NCI-H1092 treated with DMSO at 0.1 percent for 48 hours (cell line): ENCODE measurements around the gene SSPN.

Experiments used
- DNase-seq: peaks from one replicate; lab custom pipeline; 2025; lab: John Stamatoyannopoulos, UW

SSPN gene

GRCh38 chr12:26285401-26285800 lies 90.0 kb downstream of the SSPN start:
- no peak for DNase-seq

- no peak for DNase-seq
Observed at GRCh38 chr12:26286186-26286585, 90.8 kb downstream of the SSPN start.

- no peak for DNase-seq
Observed at GRCh38 chr12:26287671-26288381, 92.5 kb downstream of the SSPN start.

GRCh38 chr12:26290565-26290964 lies 95.2 kb downstream of the SSPN start:
- no peak for DNase-seq

GRCh38 chr12:26292596-26292995 lies 97.2 kb downstream of the SSPN start:
- no peak for DNase-seq

GRCh38 chr12:26293612-26294011 lies 98.2 kb downstream of the SSPN start:
- DNase-seq: no peak

- no peak for DNase-seq
Observed at GRCh38 chr12:26295001-26295400, 99.6 kb downstream of the SSPN start.

- DNase-seq: no peak
Observed at GRCh38 chr12:26297396-26298070, 102.2 kb downstream of the SSPN start.

- DNase-seq: no peak
Observed at GRCh38 chr12:26298785-26299621, 103.6 kb downstream of the SSPN start.

- DNase-seq: no peak
Observed at GRCh38 chr12:26299751-26300150, 104.4 kb downstream of the SSPN start.
